ENCODE measurements around the gene GPR17. TPM values are rescaled to one million over a fixed set of nuclear protein-coding genes. Genes with fewer than 3 reads are reported as not detected.

Gene GPR17
- total and polyA plus RNA-seq, 9 of the 15 experiments (the other 6 are each of a cell fraction or from before 2014, with no cell fraction given), result not detected

DNA sequence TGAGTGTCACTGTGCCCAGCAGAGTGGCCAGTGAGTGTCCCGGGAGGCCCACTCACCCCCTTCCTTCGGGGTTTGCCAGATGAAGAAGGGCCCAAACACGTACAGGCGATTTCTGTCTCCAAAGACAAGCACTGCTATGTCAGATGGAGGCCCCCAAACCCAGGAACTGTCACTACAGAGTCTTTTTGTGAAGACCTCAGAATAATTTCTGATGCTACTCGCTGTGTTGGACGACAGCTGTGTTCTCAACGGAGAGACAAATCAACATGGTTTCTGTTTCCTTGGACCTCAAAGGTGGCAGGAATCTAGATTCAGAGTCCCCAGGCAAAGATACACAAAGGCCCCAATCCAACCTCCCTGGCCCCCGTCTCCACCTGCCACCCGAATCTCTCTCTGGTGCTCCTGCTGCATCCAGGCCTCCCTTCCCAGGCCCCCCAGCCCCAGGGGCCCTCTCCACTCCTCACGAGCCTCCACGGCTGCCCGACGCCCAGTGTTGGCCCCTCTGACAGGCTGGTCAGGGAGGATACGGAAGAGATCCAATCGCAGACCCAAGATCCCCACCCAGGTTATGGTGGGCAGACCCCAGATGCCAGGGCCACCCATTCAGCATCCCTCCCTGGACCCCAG is 2.4 kb upstream of the GPR17 start:
- intact Hi-C loops (cut with micrococcal nuclease), result no loop called here
- FAIRE-seq, result no peak
- Histone ChIP-seq H2AFZ (ENCODE audit: low read depth, low read length) (no peak overlapping the region), H3K27me3 (ENCODE audit: control insufficient read depth in 2 of 2, insufficient read depth in 2 of 2, low read length in 2 of 2) (peaks cover 26 to 54% of the 10 kb centered on the region in 2 experiments), H3K9me1 (ENCODE audit: control insufficient read depth, insufficient read depth, low read length) (no peaks in the 10 kb centered on the region), H3K27ac (ENCODE audit: extremely low read depth, low read depth, low read length) (no peak overlapping the region), H3K4me1 (replicated peaks in 1 of 2; ENCODE audit: control insufficient read depth in 2 of 2, insufficient read depth in 2 of 2, low read length in 2 of 2) (peaks cover 0 to 55% of the 10 kb centered on the region in 2 experiments; a peak in 2 of 5 replicates), H3K79me2 (ENCODE audit: control insufficient read depth, insufficient read depth, low read length) (no peaks in the 10 kb centered on the region), H4K20me1 (replicated peaks; ENCODE audit: control insufficient read depth, insufficient read depth, low read length) (no peaks in the 10 kb centered on the region; the same call in 1 of the 2 replicates), H3K9me3 (replicated peaks; ENCODE audit: control insufficient read depth, insufficient read depth, low read depth, low read length) (no peaks in the 10 kb centered on the region), H3K4me3 (no peak overlapping the region), H3K4me2 (ENCODE audit: insufficient read depth, low read length) (no peak overlapping the region), H3K36me3 (ENCODE audit: control insufficient read depth, insufficient read depth, low read length) (no peaks in the 10 kb centered on the region), H3K9ac (ENCODE audit: insufficient read depth in 1 of 2, low read depth in 2 of 2, low read length in 2 of 2) (no peak overlapping the region)
- ChIA-PET CTCF (ENCODE audit: low intra/inter-chr PET ratio) (no interaction called here), POLR2A (interaction anchor here (0.7 kb wide), 1 partner anchor 55 kb away, joined by 3 read pairs; no protein-coding TSS in a partner anchor)
- no peak for ATAC-seq
- DNase-seq (ENCODE audit: extremely low read depth in 1 of 4, low spot score in 3 of 4), result no peak
- WGBS (ENCODE audit: insufficient coverage, low coverage, missing lambda C conversion rate), result 15% methylated on average over 15 of the region's 15 CpGs
- TF ChIP-seq CHD1 (IDR thresholded peaks at IDR 0.05; ENCODE audit: low read length), result no peak
- no peak for TF ChIP-seq BACH1 (tag; IDR thresholded peaks at IDR 0.05)
- TF ChIP-seq SAFB2 (IDR thresholded peaks at IDR 0.05; ENCODE audit: borderline replicate concordance, low read depth, low read length, severe bottlenecking), result no peak
- no peak for TF ChIP-seq ZNF655 (CRISPR knock-in tag; IDR thresholded peaks at IDR 0.05)
- TF ChIP-seq TCF3 (CRISPR knock-in tag; IDR thresholded peaks at IDR 0.05), result no peak
- TF ChIP-seq ZZZ3 (IDR thresholded peaks at IDR 0.05), result no peak
- TF ChIP-seq JUN (IDR thresholded peaks at IDR 0.05; ENCODE audit: borderline replicate concordance, low read depth, low read length), result no peak
- TF ChIP-seq JUN (CRISPR knock-in tag; IDR thresholded peaks at IDR 0.05; ENCODE audit: borderline replicate concordance), result no peak
- no peak for TF ChIP-seq RAD51 (IDR thresholded peaks at IDR 0.05; ENCODE audit: borderline replicate concordance, low read depth)
- TF ChIP-seq ZNF324 (CRISPR knock-in tag; IDR thresholded peaks at IDR 0.05), result no peak
- TF ChIP-seq RBM17 (IDR thresholded peaks at IDR 0.05; ENCODE audit: borderline replicate concordance, low read depth, low read length), result no peak
- in situ Hi-C loops (cut with MboI), result no loop called here
- no TSS peak for BruUV-seq (replicated peaks)

Measured in K562 (cell line).